Spleen (tissue), 7 donors: ENCODE data around the gene AQR.

ENCODE experiments used
- CTCF ChIP-seq, 11 experiments: fragments of 200-600 bp in 7 of 11; fragments of 450-650 bp in 4 of 11; sonication (generic) in 4 of 11; IDR thresholded peaks in 8 of 11; conservative IDR thresholded peaks in 3 of 11; 1 replicate in 7 of 11; 2 replicates in 4 of 11; pipeline versions ENCODE4 v1.4.0 to v1.8.0; 2016 to 2021; ENCODE audit warnings: antibody characterized with exemption in 11 of 11, inconsistent platforms in 4 of 11, mild to moderate bottlenecking in 1 of 11
- POLR2A ChIP-seq, 3 donors: fragments of 450-650 bp; IDR thresholded peaks; one replicate each; pipeline ENCODE4 v1.5.1; 2017; ENCODE audit warnings: antibody characterized with exemption in 3 of 3, mild to moderate bottlenecking in 1 of 3
- POLR2AphosphoS5 ChIP-seq, 3 donors: sonication (generic); formaldehyde crosslinking; IDR thresholded peaks; one replicate each; pipeline ENCODE4 v1.5.1; 2017; ENCODE audit warnings: antibody characterized with exemption in 3 of 3
- donor health status: DM: no; HTN: no; CAD: no; lungs with moderate emphysema.
- donor health status: DM: no; HTN: no; CAD: no.
- donor health status: DM: no; HTN: no; CAD: no.

DNA sequence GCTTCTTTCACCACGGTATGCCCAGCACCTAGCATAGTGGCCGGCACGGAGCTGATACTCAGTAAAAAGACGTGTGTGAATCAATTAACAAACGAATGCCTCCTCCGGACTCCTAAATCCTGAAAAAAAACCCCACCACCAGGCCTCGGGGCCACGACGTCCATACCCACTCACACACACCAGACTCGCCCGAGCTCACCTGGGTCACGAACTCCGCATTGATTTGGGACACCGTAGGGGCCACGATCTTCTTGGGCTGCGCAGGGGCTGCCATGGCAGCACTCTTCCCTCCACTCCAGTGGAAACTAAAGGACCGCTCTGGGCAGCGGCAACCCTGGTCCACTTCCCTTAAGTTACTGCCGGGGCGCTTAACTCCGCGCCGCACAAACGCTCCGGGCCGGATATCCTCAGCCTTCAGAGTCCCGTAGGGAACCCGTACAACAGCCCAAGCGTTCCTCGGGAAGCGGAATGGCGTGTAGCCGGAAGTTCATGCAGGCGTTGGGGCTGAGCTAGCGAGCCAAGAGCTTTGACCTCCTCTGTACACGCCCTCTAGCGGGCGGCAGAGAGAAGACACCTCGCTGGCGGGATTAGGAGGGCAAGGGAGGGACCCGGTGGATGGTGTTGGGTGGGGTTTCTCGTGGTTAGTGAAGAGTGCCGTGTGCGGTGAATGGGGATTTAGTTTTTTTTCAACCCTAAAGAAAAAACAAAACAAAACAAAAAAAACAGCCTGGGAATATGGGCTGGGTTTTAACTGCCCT is at the start of gene AQR:
- TF ChIP-seq CTCF (IDR thresholded peaks at IDR 0.05 in 8 of 11, conservative IDR thresholded peaks at IDR 0.05 in 3 of 11) (peak; percentile 79 to 98 (median 94)), POLR2A (IDR thresholded peaks at IDR 0.05) (peak in 2 of 3 donors; percentile 34 to 45), POLR2AphosphoS5 (IDR thresholded peaks at IDR 0.05) (peak; percentile 91 to 95 (median 92))
